B cell (primary cell): ENCODE measurements around the gene TNFRSF1B. TPM values are rescaled to one million over a fixed set of nuclear protein-coding genes. Genes with fewer than 3 reads are reported as not detected.

Source experiments
- ATAC-seq: fragments of 200-7000 bp; cut with Tn5 transposase; one replicate; pipeline ENCODE4 v1.10.0; 2021; ENCODE audit warnings: low read depth, mild to moderate bottlenecking, moderate number of reproducible peaks, moderate library complexity
- CTCF ChIA-PET: fragments of 350-600 bp; sonication (Branson Sonifier 250); formaldehyde crosslinking; loops from one replicate; lab custom pipeline; 2021; ENCODE audit warnings: antibody characterized with exemption, inconsistent platforms; lab: Charles Lee
- POLR2A ChIA-PET: fragments of 350-600 bp; sonication (Branson Sonifier 250); formaldehyde crosslinking; loops from one replicate; lab custom pipeline; 2021; ENCODE audit warnings: antibody characterized with exemption; lab: Charles Lee
- DNase-seq: peaks from one replicate; pipeline ENCODE4 v3.0.0; 2013
- H2AFZ ChIP-seq: 2 replicates; pipeline ENCODE4 v1.6.1; 2012; ENCODE audit warnings: mild to moderate bottlenecking, low read depth, low read length; ENCODE audit not compliant: insufficient read depth, poor library complexity, severe bottlenecking
- H3K27ac ChIP-seq, 2 donors: 1 replicate in 1 of 2; 2 replicates in 1 of 2; pipeline ENCODE4 v1.5.1; 2012 to 2013; ENCODE audit warnings: low read length in 2 of 2, mild to moderate bottlenecking in 2 of 2, moderate library complexity in 1 of 2
- H3K27me3 ChIP-seq, 4 experiments: fragments of 200-600 bp in 1 of 4; sonication (generic) in 1 of 4; replicated peaks in 1 of 4; 1 replicate in 2 of 4; 2 replicates in 2 of 4; pipeline versions ENCODE4 v1.6.1 to v1.7.0; 2013 to 2016; ENCODE audit warnings: low read length in 3 of 4, mild to moderate bottlenecking in 2 of 4, mixed read lengths in 1 of 4, moderate library complexity in 1 of 4; ENCODE audit not compliant: insufficient read depth in 4 of 4, control insufficient read depth in 3 of 4; ENCODE audit errors: control extremely low read depth in 1 of 4
- H3K36me3 ChIP-seq, 2 experiments: replicated peaks in 1 of 2; 1 replicate in 1 of 2; 2 replicates in 1 of 2; pipeline versions ENCODE4 v1.6.1 to v1.7.1; 2013; ENCODE audit warnings: low read length in 1 of 2; ENCODE audit not compliant: insufficient read depth in 2 of 2, control insufficient read depth in 1 of 2; ENCODE audit errors: control extremely low read depth in 1 of 2, extremely low read depth in 1 of 2
- H3K4me1 ChIP-seq, 2 donors: fragments of 200-600 bp in 1 of 2; sonication (generic) in 1 of 2; 1 replicate in 1 of 2; 2 replicates in 1 of 2; pipeline versions ENCODE4 v1.5.1 to v1.6.1; 2013 to 2017; ENCODE audit warnings: low read length in 2 of 2; ENCODE audit not compliant: control insufficient read depth in 2 of 2, insufficient read depth in 2 of 2
- H3K4me2 ChIP-seq: replicated peaks from 2 replicates; pipeline ENCODE3; 2012; ENCODE audit warnings: mild to moderate bottlenecking, low read depth, low read length; ENCODE audit not compliant: poor library complexity, severe bottlenecking
- H3K4me3 ChIP-seq, 5 experiments: fragments of 200-600 bp in 1 of 5; sonication (generic) in 1 of 5; 1 replicate in 3 of 5; 2 replicates in 2 of 5; pipeline versions ENCODE4 v1.5.1 to v1.7.0; 2011 to 2016; ENCODE audit warnings: low read length in 4 of 5, mild to moderate bottlenecking in 4 of 5, low read depth in 2 of 5, control low read depth in 1 of 5, moderate library complexity in 1 of 5; ENCODE audit not compliant: insufficient read depth in 1 of 5; ENCODE audit errors: control extremely low read depth in 1 of 5, extremely low read depth in 1 of 5
- H3K79me2 ChIP-seq: fragments of 200-600 bp; sonication (generic); one replicate; pipeline ENCODE4 v1.6.0; 2016; ENCODE audit warnings: low read length; ENCODE audit not compliant: control insufficient read depth, insufficient read depth
- H3K9ac ChIP-seq: fragments of 200-600 bp; sonication (generic); 2 replicates; pipeline ENCODE4 v1.6.1; 2017; ENCODE audit warnings: mild to moderate bottlenecking, low read length, moderate library complexity
- H3K9me3 ChIP-seq, 3 donors: one replicate each; pipeline versions ENCODE4 v1.6.1 to v1.7.1; 2013; ENCODE audit warnings: low read length in 2 of 3; ENCODE audit not compliant: control insufficient read depth in 2 of 3, insufficient read depth in 1 of 3; ENCODE audit errors: control extremely low read depth in 1 of 3
- H4K20me1 ChIP-seq: 2 replicates; pipeline ENCODE4 v1.6.0; 2012; ENCODE audit warnings: mild to moderate bottlenecking, low read length; ENCODE audit not compliant: insufficient read depth, control insufficient read depth, poor library complexity, severe bottlenecking
- H3K27ac Mint-ChIP-seq: one replicate; pipeline ENCODE4 v1.8.0; 2021; ENCODE audit warnings: mixed read lengths
- H3K27me3 Mint-ChIP-seq: one replicate; pipeline ENCODE4 v1.8.0; 2021; ENCODE audit warnings: mixed read lengths
- H3K4me1 Mint-ChIP-seq: one replicate; pipeline ENCODE4 v1.8.0; 2021; ENCODE audit warnings: mixed read lengths
- H3K4me3 Mint-ChIP-seq: one replicate; pipeline ENCODE4 v1.8.0; 2021; ENCODE audit warnings: mixed read lengths
- H3K9me3 Mint-ChIP-seq: one replicate; pipeline ENCODE4 v1.8.0; 2022; ENCODE audit warnings: mixed read lengths; ENCODE audit not compliant: insufficient read depth
- CTCF ChIP-seq: fragments of 200-600 bp; IDR thresholded peaks from one replicate; pipeline ENCODE4 v1.8.0; 2022; ENCODE audit warnings: antibody characterized with exemption, mild to moderate bottlenecking
- EZH2 ChIP-seq: IDR thresholded peaks from 2 replicates; pipeline ENCODE4 v1.6.1; 2012; ENCODE audit warnings: borderline replicate concordance, low read depth, mild to moderate bottlenecking, moderate library complexity, low read length; ENCODE audit not compliant: insufficient read depth, poor library complexity, severe bottlenecking
- WGBS: methylation state at CpG from one replicate; pipeline ENCODE4 v1.1.5; 2013; ENCODE audit warnings: missing lambda C conversion rate; ENCODE audit not compliant: insufficient coverage; 5-methylcytosine and 5-hydroxymethylcytosine counted together
- intact Hi-C: fragments of 100-400 bp; cut with micrococcal nuclease; formaldehyde crosslinking; loops from one replicate; pipeline ENCODE4 v1.10.0; 2022
- polyA plus RNA-seq: library from polyadenylated mRNA; depleted of rRNA; stranded (reverse); fragments of >200 nt; gene quantifications from 2 replicates; pipeline ENCODE4 v1.2.3, GENCODE V29; 2012
- total RNA-seq, 2 donors: library from RNA; stranded (reverse); fragments of 120-200 nt in 1 of 2; gene quantifications; 1 replicate in 1 of 2; 2 replicates in 1 of 2; pipeline versions ENCODE4 v1.2.3 to v1.2.4, GENCODE V29; 2013 to 2022

Gene TNFRSF1B
- total and polyA plus RNA-seq, 2 donors (not counting 1 experiment from before 2014, with no cell fraction given): 37.7 to 99.4 TPM

DNA sequence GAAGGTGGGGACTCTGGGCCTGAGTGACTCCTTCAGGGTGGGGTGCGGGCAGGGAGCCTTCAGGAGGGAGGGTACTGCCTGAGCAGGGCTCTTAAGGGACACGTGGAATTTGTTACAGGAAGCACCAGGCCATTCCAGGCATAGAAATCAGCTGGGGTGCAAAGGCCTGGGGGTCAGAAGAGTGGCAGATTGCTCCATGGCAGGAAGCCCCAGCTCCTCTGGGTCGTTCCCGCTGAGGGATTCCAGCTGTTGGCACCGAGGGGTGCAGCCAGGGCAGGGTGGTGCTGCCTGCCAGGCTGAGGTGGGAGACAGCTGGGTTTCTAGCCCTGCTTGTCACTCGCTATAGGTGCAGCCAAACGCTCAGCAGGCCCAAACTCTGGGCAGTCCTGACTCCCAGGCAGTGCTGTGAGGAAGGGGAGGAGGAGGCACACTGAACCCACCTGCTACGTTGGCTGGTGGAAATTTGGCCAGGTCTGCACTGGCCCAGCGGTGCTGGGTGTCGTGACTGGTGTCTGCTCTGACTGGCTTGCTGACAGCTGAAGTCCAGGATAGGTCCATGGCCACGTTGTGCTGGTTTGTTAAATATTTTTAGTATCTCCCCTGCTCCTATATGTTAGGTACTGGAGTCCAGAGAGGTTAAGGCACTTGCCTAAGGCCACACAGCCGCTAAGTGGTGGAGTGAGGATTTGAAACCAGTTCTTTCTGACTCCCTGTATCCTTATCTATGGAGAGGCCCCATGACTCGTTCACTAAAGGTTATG lies 19.3 kb downstream of the TNFRSF1B start:
- 78% methylated on average over 8 of the region's 13 CpGs for WGBS
- Histone ChIP-seq H3K9me3 (no peaks in the 10 kb centered on the region), H3K27me3 (no peaks in the 10 kb centered on the region), H3K36me3 (peaks cover 0 to 39% of the 10 kb centered on the region in 2 experiments), H3K4me1 (peaks cover 17 to 50% of the 10 kb centered on the region in 2 donors), H3K4me2 (no peak overlapping the region), H3K27ac (no peak overlapping the region), H2AFZ (no peak overlapping the region), H3K9ac (no peak overlapping the region), H4K20me1 (peaks cover 84% of the 10 kb centered on the region), H3K4me3 (no peak overlapping the region), H3K79me2 (peaks cover 78% of the 10 kb centered on the region)
- ChIA-PET CTCF (interaction anchor here (0.6 to 8.3 kb wide), 3 partner anchors 10 to 62 kb away, joined by 3 to 96 read pairs (median 7); no protein-coding TSS in a partner anchor), POLR2A (interaction anchor here (0.6 to 0.8 kb wide), 4 partner anchors 53 to 277 kb away, joined by 3 to 5 read pairs (median 4); no protein-coding TSS in a partner anchor)
- Mint-ChIP-seq H3K4me1 (peaks cover 57% of the 10 kb centered on the region), H3K27me3 (no peaks in the 10 kb centered on the region), H3K27ac (peak overlapping the region; percentile 37), H3K4me3 (no peak overlapping the region), H3K9me3 (no peaks in the 10 kb centered on the region)
- TF ChIP-seq CTCF (no peak), EZH2 (no peak)
- DNase-seq (no peak), ATAC-seq (no peak)
- intact Hi-C loops: loop anchor here (2.0 kb wide), 1 partner anchor 33 kb away; no protein-coding TSS in a partner anchor

DNA sequence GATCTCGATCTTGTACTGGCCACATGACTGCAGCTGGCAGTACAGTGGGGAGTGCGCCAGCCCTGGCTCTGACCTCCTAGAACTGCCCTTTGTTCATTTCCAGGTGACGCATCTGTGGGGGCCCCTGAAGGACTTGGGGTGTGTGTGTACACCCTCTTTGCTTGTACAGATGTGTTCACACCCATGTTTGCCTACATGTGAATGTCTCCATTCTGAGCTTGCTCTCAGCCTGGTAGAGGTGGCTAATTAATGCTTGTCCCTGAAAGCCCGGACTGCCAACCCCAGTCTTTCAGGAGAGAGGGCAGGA lies 19.8 kb downstream of the TNFRSF1B start:
- Mint-ChIP-seq H3K4me1 (peaks cover 56% of the 10 kb centered on the region), H3K4me3 (no peak overlapping the region), H3K27ac (peak overlapping the region; percentile 20), H3K9me3 (no peaks in the 10 kb centered on the region), H3K27me3 (no peaks in the 10 kb centered on the region)
- no peaks in the 10 kb centered on the region for H3K27me3 ChIP-seq
- no peak overlapping the region for H2AFZ ChIP-seq
- H4K20me1 ChIP-seq: peaks cover 79% of the 10 kb centered on the region
- TF ChIP-seq EZH2: no peak
- TF ChIP-seq CTCF: no peak
- POLR2A ChIA-PET: interaction anchor here (0.6 kb wide), 1 partner anchor 54 kb away, joined by 3 read pairs; no protein-coding TSS in a partner anchor
- WGBS: 93% methylated on average over 4 of the region's 4 CpGs
- H3K9me3 ChIP-seq: no peaks in the 10 kb centered on the region
- H3K27ac ChIP-seq: no peak overlapping the region
- DNase-seq: no peak
- H3K36me3 ChIP-seq: peaks cover 0 to 43% of the 10 kb centered on the region in 2 experiments
- H3K4me3 ChIP-seq: no peak overlapping the region
- CTCF ChIA-PET: interaction anchor here (1.0 to 8.3 kb wide), 2 partner anchors 10 to 62 kb away, joined by 7 to 96 read pairs; no protein-coding TSS in a partner anchor
- peaks cover 17 to 48% of the 10 kb centered on the region in 2 donors for H3K4me1 ChIP-seq
- intact Hi-C loops: no loop called here
- no peak for ATAC-seq
- H3K79me2 ChIP-seq: peaks cover 73% of the 10 kb centered on the region
- no peak overlapping the region for H3K9ac ChIP-seq
- no peak overlapping the region for H3K4me2 ChIP-seq
